HG03159 (cell line): ENCODE results near the gene UCK2.

Experiments
- ATAC-seq: cut with Tn5 transposase; IDR thresholded peaks from one replicate; pipeline ENCODE4 v1.9.1; 2021; ENCODE audit warnings: mild to moderate bottlenecking, moderate library complexity; ENCODE audit not compliant: unreplicated experiment

Gene UCK2

GRCh38 chr1:165833358-165833757, 5.9 kb downstream of the UCK2 start:
- ATAC-seq, result no peak

GRCh38 chr1:165834229-165834628, 6.8 kb downstream of the UCK2 start:
- ATAC-seq, result no peak

- no peak for ATAC-seq
Measured at GRCh38 chr1:165834881-165835280, 7.5 kb downstream of the UCK2 start.

GRCh38 chr1:165836664-165837482, 9.5 kb downstream of the UCK2 start:
- no peak for ATAC-seq

- no peak for ATAC-seq
Measured at GRCh38 chr1:165837838-165838364, 10.5 kb downstream of the UCK2 start.

GRCh38 chr1:165840423-165840822, 13.0 kb downstream of the UCK2 start:
- ATAC-seq, result no peak

- ATAC-seq, result no peak
Measured at GRCh38 chr1:165841582-165842017, 14.2 kb downstream of the UCK2 start.

GRCh38 chr1:165842023-165842670, 14.7 kb downstream of the UCK2 start:
- no peak for ATAC-seq

GRCh38 chr1:165842671-165843129, 15.3 kb downstream of the UCK2 start:
- peak; percentile 49 for ATAC-seq

GRCh38 chr1:165843304-165843703, 15.9 kb downstream of the UCK2 start:
- ATAC-seq, result no peak

- ATAC-seq, result no peak
Measured at GRCh38 chr1:165844114-165844798, 16.8 kb downstream of the UCK2 start.

- no peak for ATAC-seq
Measured at GRCh38 chr1:165844933-165845332, 17.5 kb downstream of the UCK2 start.

GRCh38 chr1:165845569-165845968, 18.2 kb downstream of the UCK2 start:
- no peak for ATAC-seq

GRCh38 chr1:165845992-165846748, 18.8 kb downstream of the UCK2 start:
- no peak for ATAC-seq

- ATAC-seq, result no peak
Measured at GRCh38 chr1:165847486-165847885, 20.1 kb downstream of the UCK2 start.

GRCh38 chr1:165849353-165850133, 22.1 kb downstream of the UCK2 start:
- ATAC-seq, result no peak

- peak; percentile 78 for ATAC-seq
Measured at GRCh38 chr1:165851034-165851658, 23.7 kb downstream of the UCK2 start.

GRCh38 chr1:165852871-165853270, 25.5 kb downstream of the UCK2 start:
- ATAC-seq, result no peak

- ATAC-seq, result no peak
Measured at GRCh38 chr1:165853528-165854075, 26.2 kb downstream of the UCK2 start.
